HG02981 (cell line): ENCODE data around the gene TRIM28.
A peak's percentile ranks its signal among the peaks of the same experiment; 100 is the strongest.

Source experiments
- ATAC-seq: cut with Tn5 transposase; IDR thresholded peaks from one replicate; pipeline ENCODE4 v1.9.1; 2021; ENCODE audit warnings: mild to moderate bottlenecking, moderate library complexity; ENCODE audit not compliant: unreplicated experiment

The TRIM28 gene

GRCh38 chr19:58559275-58560006, 15.6 kb downstream of the TRIM28 start:
- ATAC-seq, result peak; percentile 21

- ATAC-seq, result no peak
Measured at GRCh38 chr19:58560007-58560887, 16.4 kb downstream of the TRIM28 start.

- ATAC-seq, result no peak
Measured at GRCh38 chr19:58560921-58561320, 17.1 kb downstream of the TRIM28 start.

GRCh38 chr19:58561373-58562121, 17.7 kb downstream of the TRIM28 start:
- ATAC-seq, result no peak

- no peak for ATAC-seq
Measured at GRCh38 chr19:58562122-58563033, 18.5 kb downstream of the TRIM28 start.

GRCh38 chr19:58563034-58563573, 19.2 kb downstream of the TRIM28 start:
- ATAC-seq, result no peak

GRCh38 chr19:58563823-58564222, 20.0 kb downstream of the TRIM28 start:
- ATAC-seq, result no peak

- no peak for ATAC-seq
Measured at GRCh38 chr19:58566989-58567388, 23.1 kb downstream of the TRIM28 start.

GRCh38 chr19:58568453-58569130, 24.7 kb downstream of the TRIM28 start:
- no peak for ATAC-seq

- no peak for ATAC-seq
Measured at GRCh38 chr19:58569191-58569942, 25.5 kb downstream of the TRIM28 start.

- ATAC-seq, result no peak
Measured at GRCh38 chr19:58569943-58570670, 26.2 kb downstream of the TRIM28 start.

GRCh38 chr19:58570770-58571574, 27.1 kb downstream of the TRIM28 start:
- ATAC-seq, result no peak

- ATAC-seq, result no peak
Measured at GRCh38 chr19:58571575-58571947, 27.7 kb downstream of the TRIM28 start.

GRCh38 chr19:58572026-58572817, 28.4 kb downstream of the TRIM28 start:
- no peak for ATAC-seq

GRCh38 chr19:58572818-58573657, 29.2 kb downstream of the TRIM28 start, which contains the start of gene MZF1:
Gene MZF1 (minus strand): TSS chr19:58573335. CDS start chr19:58571389, 1,946 bp downstream.
- peak; percentile 49 for ATAC-seq
